Measurements from ENCODE around the gene RERG.

GRCh38 chr12:15218794-15219193 is 2.4 kb downstream of the RERG start:
- TF ChIP-seq CTCF (IDR thresholded peaks at IDR 0.05; ENCODE audit: low read depth, low read length), result no peak
- TF ChIP-seq MYC (IDR thresholded peaks at IDR 0.05; ENCODE audit: low read depth, low read length), result no peak
- TF ChIP-seq POLR2A (IDR thresholded peaks at IDR 0.05; ENCODE audit: extremely low read depth, insufficient read length), result no peak

Data from NB4 (cell line).